NCI-H2227 (cell line): ENCODE measurements around the gene DMPK.
"Not testable (repeated sequence)": the region's sequence is repeated elsewhere in the genome, so short reads cannot be mapped to it uniquely, and the experiment has no call there.

Experiments used
- DNase-seq: peaks from one replicate; lab custom pipeline; 2025; ENCODE audit not compliant: unreplicated experiment; lab: John Stamatoyannopoulos, UW

The DMPK gene

GRCh38 chr19:45815481-45816216 is 33.4 kb upstream of the DMPK start:
- DNase-seq, result no peak

DNA sequence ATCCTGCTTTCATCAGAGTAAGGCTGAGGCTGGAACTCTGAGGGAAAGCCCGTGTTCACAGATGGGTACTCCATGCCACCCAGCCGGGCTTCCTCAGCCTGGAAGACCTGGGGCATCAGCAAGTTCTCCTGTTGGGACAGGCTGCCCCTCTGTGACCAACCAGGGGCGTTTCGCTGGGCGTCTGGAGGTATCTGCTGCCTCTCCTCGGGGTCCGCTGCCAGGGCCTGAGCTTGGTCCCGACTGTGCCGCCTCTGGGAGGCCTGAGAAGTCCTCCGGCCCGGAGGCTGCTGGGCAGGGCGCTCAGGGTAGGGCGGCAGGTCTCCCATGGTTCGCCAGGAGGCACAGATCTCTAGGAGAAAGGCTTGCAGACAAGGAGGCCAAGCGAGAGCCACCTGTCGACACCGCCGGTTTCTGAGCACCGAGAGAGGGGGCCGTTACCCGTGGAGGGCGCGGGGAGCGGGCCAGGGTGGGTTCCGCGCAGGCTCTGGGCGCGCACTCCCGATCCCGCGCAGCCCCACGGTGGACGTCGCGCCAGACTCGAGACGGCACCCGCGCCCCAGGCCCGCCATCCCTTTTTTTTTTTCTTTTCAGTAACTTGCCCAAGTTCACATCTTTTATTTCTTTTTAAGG is 32.7 kb upstream of the DMPK start, which contains the start of gene RSPH6A:
Gene RSPH6A (minus strand): TSS at position 458 of the 630 bp plus-strand sequence. CDS start 132 bp downstream, at position 326.
- DNase-seq, result no peak

- DNase-seq, result no peak
Observed at GRCh38 chr19:45814166-45814780, 32.0 kb upstream of the DMPK start.

DNA sequence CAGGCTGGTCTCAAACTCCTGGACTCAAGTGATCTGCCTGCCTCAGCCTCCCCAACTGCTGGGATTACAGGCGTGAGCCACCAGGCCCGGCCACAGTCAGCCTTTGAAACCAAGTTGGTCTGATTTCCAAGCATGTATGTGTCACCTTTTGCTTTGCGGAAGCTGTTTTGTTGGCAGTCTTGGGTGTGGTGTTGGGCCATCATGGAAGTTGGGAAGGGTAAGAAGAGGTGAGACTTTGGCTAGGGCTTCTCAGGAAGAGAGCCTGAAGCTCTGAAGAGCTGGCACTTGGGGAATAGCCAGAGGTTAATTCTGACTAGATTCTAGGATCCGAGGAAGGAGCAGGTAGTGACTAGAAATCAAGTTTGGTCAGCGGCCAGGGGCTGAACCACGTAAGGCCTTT is 30.0 kb upstream of the DMPK start:
- DNase-seq, result no peak

GRCh38 chr19:45809643-45810159 is 27.4 kb upstream of the DMPK start:
- peak; percentile 15 for DNase-seq

GRCh38 chr19:45805719-45806118 is 23.4 kb upstream of the DMPK start:
- no peak for DNase-seq

DNA sequence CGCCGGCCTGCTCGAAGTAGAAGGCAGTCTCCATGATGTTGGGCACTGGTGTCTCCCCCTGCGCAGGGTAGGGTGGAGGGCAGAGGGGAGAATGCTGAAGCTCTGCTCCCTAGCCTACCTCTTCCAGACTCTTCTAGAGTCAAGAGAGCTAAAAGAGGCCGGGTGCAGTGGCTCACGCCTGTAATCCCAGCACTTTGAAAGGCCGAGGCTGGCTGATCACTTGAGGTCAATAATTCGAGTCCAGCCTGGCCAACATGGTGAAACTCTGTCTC is 22.6 kb upstream of the DMPK start:
- DNase-seq, result no peak

DNA sequence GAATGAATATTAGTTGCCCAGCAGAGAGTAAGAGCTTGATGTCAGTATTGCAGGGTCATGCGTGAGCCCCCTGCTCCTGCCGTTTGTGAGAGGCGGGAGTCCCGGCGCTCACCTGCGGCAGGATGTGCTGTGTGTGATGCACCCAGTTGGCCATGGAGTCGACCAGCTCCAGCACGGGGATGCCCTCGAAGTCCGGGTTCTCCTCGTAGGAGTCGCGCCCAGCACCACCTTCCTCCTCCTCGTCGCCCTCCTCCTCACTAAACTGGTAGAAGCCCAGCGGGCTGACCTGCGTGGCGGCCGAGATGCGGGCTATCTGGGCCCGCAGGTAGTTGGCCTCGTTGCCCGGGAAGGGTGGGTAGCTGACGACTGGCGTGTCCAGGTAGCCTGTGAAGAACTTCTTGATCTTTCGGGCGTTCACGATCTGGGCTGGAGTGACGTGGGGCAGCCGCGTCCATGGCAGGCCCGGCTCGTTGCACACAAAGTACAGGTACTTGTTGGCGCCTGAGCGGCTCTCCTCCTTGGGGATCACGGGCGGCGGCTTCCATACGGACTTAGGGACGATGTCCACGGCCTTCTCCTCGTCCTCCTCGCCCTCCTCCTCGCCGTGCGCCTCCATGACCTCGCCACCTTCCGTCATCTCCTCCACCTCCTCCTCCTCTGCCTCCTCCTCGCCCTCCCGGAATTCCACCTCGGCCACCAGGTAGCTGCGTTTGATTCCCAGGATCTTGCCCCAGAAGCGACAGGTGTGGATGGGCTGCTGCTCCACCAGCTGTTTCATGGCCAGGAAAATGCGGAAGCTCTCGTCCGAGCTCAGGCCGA is 22.1 kb upstream of the DMPK start:
- no peak for DNase-seq

- DNase-seq, result no peak
Observed at GRCh38 chr19:45801603-45802175, 19.4 kb upstream of the DMPK start.

- DNase-seq, result no peak
Observed at GRCh38 chr19:45800070-45800553, 17.8 kb upstream of the DMPK start.

DNA sequence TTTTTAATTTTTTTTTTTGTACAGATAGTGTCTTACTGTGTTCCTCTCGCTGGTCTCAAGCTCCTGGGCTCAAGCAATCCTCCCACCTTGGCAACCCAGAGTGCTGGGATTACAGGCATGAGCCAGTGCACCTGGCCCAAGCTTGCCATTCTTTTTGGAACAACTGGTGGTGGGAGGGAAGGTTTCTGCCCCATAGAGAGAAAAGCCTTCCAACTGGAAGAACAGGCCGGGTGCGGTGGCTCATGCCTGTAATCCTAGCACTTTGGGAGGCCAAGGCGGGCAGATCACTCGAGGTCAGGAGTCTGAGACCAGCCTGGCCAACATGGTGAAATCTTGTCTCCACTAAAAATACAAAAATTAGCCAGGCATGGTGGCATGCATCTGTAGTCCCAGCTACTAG is 17.3 kb upstream of the DMPK start:
- DNase-seq, result not testable (repeated sequence)

DNA sequence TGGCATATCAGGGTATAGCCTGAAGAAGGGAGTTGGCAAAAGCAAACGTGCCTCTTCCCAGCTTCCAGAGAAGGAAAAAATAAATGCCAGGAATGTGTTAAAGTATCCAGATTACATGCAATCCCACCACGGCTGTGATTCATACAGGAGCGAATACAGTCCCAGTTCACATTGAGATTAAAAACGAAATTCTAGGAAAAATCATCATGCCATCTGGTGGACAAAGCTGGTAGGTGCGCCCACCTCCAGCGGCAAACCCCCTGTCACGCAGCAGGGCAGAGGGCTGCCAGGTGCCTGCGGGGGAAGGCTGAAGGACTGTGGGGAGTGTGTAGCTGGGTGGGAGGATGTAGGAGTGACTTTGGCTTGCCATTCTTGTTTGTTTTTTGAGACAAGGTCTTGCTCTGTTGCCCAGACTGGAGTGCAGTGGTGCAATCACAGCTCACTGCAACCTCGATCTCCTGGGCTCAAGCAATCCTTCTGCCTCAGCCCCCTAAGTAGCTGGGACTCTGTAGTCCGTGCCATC is 16.8 kb upstream of the DMPK start:
- DNase-seq, result peak; percentile 61

DNA sequence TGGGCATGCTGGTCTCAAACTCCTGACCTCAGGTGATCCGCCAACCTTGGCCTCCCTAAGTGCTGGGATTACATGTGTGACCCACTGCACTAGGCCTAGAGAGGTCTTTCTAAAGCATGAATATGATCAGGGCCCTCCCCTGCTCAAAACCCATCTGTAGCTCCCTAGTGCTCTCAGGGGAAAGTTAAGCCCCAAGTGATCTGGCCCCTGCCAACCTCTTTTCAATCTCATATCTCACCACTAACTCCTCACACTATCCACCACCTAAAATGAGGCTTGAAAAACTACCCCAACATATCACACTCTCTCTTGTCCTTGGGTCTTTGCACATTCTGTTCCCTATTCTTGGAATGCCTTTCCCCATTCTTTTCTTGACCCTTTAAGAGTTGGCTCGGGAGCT is 12.3 kb upstream of the DMPK start:
- no peak for DNase-seq

DNA sequence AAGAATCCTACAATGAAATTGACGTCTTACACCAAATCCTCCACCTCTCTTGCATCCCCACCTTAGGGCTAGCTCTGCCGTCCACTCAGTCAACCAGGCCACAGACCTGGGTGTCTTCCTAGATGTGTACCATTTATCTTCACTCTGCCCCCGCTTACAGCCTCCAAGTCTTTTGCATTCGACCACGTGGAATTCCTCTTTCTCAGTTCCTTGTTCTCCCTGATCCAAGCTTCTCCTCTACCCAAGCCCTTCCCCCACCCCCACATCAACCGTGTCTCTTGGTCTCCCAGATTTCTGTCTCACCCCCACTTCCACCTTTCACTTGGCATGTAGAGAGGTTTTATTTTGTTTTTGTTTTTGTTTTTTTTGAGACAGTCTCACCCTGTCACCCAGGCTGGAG is 11.6 kb upstream of the DMPK start:
- no peak for DNase-seq

DNA sequence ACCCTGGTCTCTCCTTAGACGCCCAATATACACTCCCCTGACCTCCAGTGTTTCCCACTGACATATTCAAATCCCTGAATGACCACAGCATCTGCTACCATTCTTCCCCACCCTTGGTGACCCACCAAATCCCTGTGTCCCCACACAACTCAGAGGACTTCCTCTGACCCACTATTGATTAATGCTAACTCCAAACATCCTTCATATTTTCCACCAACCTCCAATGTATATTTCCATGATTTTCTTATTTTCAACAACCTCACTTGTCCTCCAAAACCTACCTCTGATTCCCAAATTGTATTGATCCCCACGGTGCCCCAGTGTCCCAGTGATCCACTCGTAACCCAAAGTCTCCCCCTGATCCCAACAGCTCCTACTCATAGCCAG is 10.9 kb upstream of the DMPK start:
- no peak for DNase-seq

- peak; percentile 98 for DNase-seq
Observed at GRCh38 chr19:45792470-45793177, 10.3 kb upstream of the DMPK start, which contains the start of gene DMWD. Gene DMWD (minus strand): TSS chr19:45792845. CDS start chr19:45792756, 89 bp downstream.

DNA sequence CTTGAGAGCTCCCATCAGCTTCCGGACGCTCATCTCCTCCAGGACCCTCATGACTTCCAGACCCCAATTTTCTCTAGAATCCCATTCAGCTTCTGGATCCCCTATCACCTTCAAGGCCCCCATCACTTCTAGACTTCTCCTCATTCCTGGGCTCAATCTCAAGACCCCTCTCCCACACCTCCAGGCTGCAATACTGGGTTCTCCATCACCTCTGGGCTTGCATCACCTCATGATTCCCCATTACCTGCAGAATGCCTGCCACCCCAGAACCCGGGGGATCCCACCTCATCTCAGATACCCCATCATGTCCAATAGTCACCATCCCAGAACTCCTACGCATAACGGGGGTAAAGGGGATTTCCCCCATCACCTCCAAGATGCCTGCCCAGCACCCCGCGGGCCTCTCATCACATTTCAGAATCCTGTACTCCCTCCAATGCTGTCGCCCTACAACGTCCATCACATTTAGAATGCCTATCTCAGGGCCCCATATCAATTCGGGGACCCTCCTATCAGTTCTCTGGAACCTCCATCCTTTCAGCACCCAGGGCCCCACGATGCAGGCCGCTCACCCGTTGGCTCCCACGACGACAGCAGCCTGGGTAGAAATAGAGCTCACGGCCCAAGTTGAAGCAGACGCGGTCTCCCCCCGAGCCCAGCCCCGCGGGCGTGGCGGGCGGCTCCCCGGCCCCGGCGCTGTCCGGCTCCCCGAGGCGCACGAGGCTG is 9.6 kb upstream of the DMPK start:
- no peak for DNase-seq

GRCh38 chr19:45790942-45791341 is 8.7 kb upstream of the DMPK start:
- no peak for DNase-seq

- no peak for DNase-seq
Observed at GRCh38 chr19:45789035-45789786, 6.9 kb upstream of the DMPK start.
